Fibroblast of upper back skin (primary cell): ENCODE data around the gene SULF2.
A peak's percentile ranks its signal among the peaks of the same experiment; 100 is the strongest.
"Not testable (repeated sequence)": the region's sequence is repeated elsewhere in the genome, so short reads cannot be mapped to it uniquely, and the experiment has no call there.

ENCODE experiments used
- DNase-seq: peaks from one replicate; pipeline ENCODE4 v3.0.0-alpha.2; 2013

The SULF2 gene

GRCh38 chr20:47804224-47804825 lies 19.0 kb upstream of the SULF2 start:
- DNase-seq, result not testable (repeated sequence)

- DNase-seq, result no peak
These were observed 17.7 kb upstream of the SULF2 start for GRCh38 chr20:47802975-47803374.

GRCh38 chr20:47802226-47802920 lies 17.1 kb upstream of the SULF2 start:
- no peak for DNase-seq

- DNase-seq, result no peak
These were observed 16.5 kb upstream of the SULF2 start for GRCh38 chr20:47801759-47802158.

GRCh38 chr20:47801079-47801478 lies 15.8 kb upstream of the SULF2 start:
- no peak for DNase-seq

GRCh38 chr20:47800623-47801022 lies 15.3 kb upstream of the SULF2 start:
- DNase-seq, result no peak

- DNase-seq, result no peak
These were observed 13.9 kb upstream of the SULF2 start for GRCh38 chr20:47799116-47799715.

GRCh38 chr20:47796971-47797370 lies 11.7 kb upstream of the SULF2 start:
- no peak for DNase-seq

- DNase-seq, result no peak
These were observed 10.1 kb upstream of the SULF2 start for GRCh38 chr20:47795214-47795907.

GRCh38 chr20:47794264-47794663 lies 9.0 kb upstream of the SULF2 start:
- DNase-seq, result not testable (repeated sequence)

- DNase-seq, result peak; percentile 96
These were observed 6.8 kb upstream of the SULF2 start for GRCh38 chr20:47792021-47792618.

- no peak for DNase-seq
These were observed 5.9 kb upstream of the SULF2 start for GRCh38 chr20:47791084-47791599.

GRCh38 chr20:47790580-47790965 lies 5.3 kb upstream of the SULF2 start:
- DNase-seq, result no peak

- peak; percentile 94 for DNase-seq
These were observed 4.7 kb upstream of the SULF2 start for GRCh38 chr20:47789764-47790579.

GRCh38 chr20:47789081-47789763 lies 3.9 kb upstream of the SULF2 start:
- DNase-seq, result peak; percentile 49

GRCh38 chr20:47788741-47789080 lies 3.4 kb upstream of the SULF2 start:
- no peak for DNase-seq

- no peak for DNase-seq
These were observed 1.5 kb upstream of the SULF2 start for GRCh38 chr20:47786765-47787107.

GRCh38 chr20:47785854-47786764 lies 828 bp upstream of the SULF2 start:
- DNase-seq, result peak; percentile 81

- DNase-seq, result peak; percentile 55
These were observed 526 bp downstream of the SULF2 start for GRCh38 chr20:47784599-47785310.
